B cell (primary cell): ENCODE data around the gene MICAL3. TPM values are rescaled to one million over a fixed set of nuclear protein-coding genes. Genes with fewer than 3 reads are reported as not detected.

Experiments used
- ATAC-seq: fragments of 200-7000 bp; cut with Tn5 transposase; one replicate; pipeline ENCODE4 v1.10.0; 2021; ENCODE audit warnings: low read depth, mild to moderate bottlenecking, moderate number of reproducible peaks, moderate library complexity
- CTCF ChIA-PET: fragments of 350-600 bp; sonication (Branson Sonifier 250); formaldehyde crosslinking; loops from one replicate; lab custom pipeline; 2021; ENCODE audit warnings: antibody characterized with exemption, inconsistent platforms; lab: Charles Lee
- POLR2A ChIA-PET: fragments of 350-600 bp; sonication (Branson Sonifier 250); formaldehyde crosslinking; loops from one replicate; lab custom pipeline; 2021; ENCODE audit warnings: antibody characterized with exemption; lab: Charles Lee
- DNase-seq: peaks from one replicate; pipeline ENCODE4 v3.0.0; 2013
- H2AFZ ChIP-seq: 2 replicates; pipeline ENCODE4 v1.6.1; 2012; ENCODE audit warnings: mild to moderate bottlenecking, low read depth, low read length; ENCODE audit not compliant: insufficient read depth, poor library complexity, severe bottlenecking
- H3K27ac ChIP-seq, 2 donors: 1 replicate in 1 of 2; 2 replicates in 1 of 2; pipeline ENCODE4 v1.5.1; 2012 to 2013; ENCODE audit warnings: low read length in 2 of 2, mild to moderate bottlenecking in 2 of 2, moderate library complexity in 1 of 2
- H3K27me3 ChIP-seq, 4 experiments: fragments of 200-600 bp in 1 of 4; sonication (generic) in 1 of 4; replicated peaks in 1 of 4; 1 replicate in 2 of 4; 2 replicates in 2 of 4; pipeline versions ENCODE4 v1.6.1 to v1.7.0; 2013 to 2016; ENCODE audit warnings: low read length in 3 of 4, mild to moderate bottlenecking in 2 of 4, mixed read lengths in 1 of 4, moderate library complexity in 1 of 4; ENCODE audit not compliant: insufficient read depth in 4 of 4, control insufficient read depth in 3 of 4; ENCODE audit errors: control extremely low read depth in 1 of 4
- H3K36me3 ChIP-seq, 2 experiments: replicated peaks in 1 of 2; 1 replicate in 1 of 2; 2 replicates in 1 of 2; pipeline versions ENCODE4 v1.6.1 to v1.7.1; 2013; ENCODE audit warnings: low read length in 1 of 2; ENCODE audit not compliant: insufficient read depth in 2 of 2, control insufficient read depth in 1 of 2; ENCODE audit errors: control extremely low read depth in 1 of 2, extremely low read depth in 1 of 2
- H3K4me1 ChIP-seq, 2 donors: fragments of 200-600 bp in 1 of 2; sonication (generic) in 1 of 2; 1 replicate in 1 of 2; 2 replicates in 1 of 2; pipeline versions ENCODE4 v1.5.1 to v1.6.1; 2013 to 2017; ENCODE audit warnings: low read length in 2 of 2; ENCODE audit not compliant: control insufficient read depth in 2 of 2, insufficient read depth in 2 of 2
- H3K4me2 ChIP-seq: replicated peaks from 2 replicates; pipeline ENCODE3; 2012; ENCODE audit warnings: mild to moderate bottlenecking, low read depth, low read length; ENCODE audit not compliant: poor library complexity, severe bottlenecking
- H3K4me3 ChIP-seq, 5 experiments: fragments of 200-600 bp in 1 of 5; sonication (generic) in 1 of 5; 1 replicate in 3 of 5; 2 replicates in 2 of 5; pipeline versions ENCODE4 v1.5.1 to v1.7.0; 2011 to 2016; ENCODE audit warnings: low read length in 4 of 5, mild to moderate bottlenecking in 4 of 5, low read depth in 2 of 5, control low read depth in 1 of 5, moderate library complexity in 1 of 5; ENCODE audit not compliant: insufficient read depth in 1 of 5; ENCODE audit errors: control extremely low read depth in 1 of 5, extremely low read depth in 1 of 5
- H3K79me2 ChIP-seq: fragments of 200-600 bp; sonication (generic); one replicate; pipeline ENCODE4 v1.6.0; 2016; ENCODE audit warnings: low read length; ENCODE audit not compliant: control insufficient read depth, insufficient read depth
- H3K9ac ChIP-seq: fragments of 200-600 bp; sonication (generic); 2 replicates; pipeline ENCODE4 v1.6.1; 2017; ENCODE audit warnings: mild to moderate bottlenecking, low read length, moderate library complexity
- H3K9me3 ChIP-seq, 3 donors: one replicate each; pipeline versions ENCODE4 v1.6.1 to v1.7.1; 2013; ENCODE audit warnings: low read length in 2 of 3; ENCODE audit not compliant: control insufficient read depth in 2 of 3, insufficient read depth in 1 of 3; ENCODE audit errors: control extremely low read depth in 1 of 3
- H4K20me1 ChIP-seq: 2 replicates; pipeline ENCODE4 v1.6.0; 2012; ENCODE audit warnings: mild to moderate bottlenecking, low read length; ENCODE audit not compliant: insufficient read depth, control insufficient read depth, poor library complexity, severe bottlenecking
- H3K27ac Mint-ChIP-seq: one replicate; pipeline ENCODE4 v1.8.0; 2021; ENCODE audit warnings: mixed read lengths
- H3K27me3 Mint-ChIP-seq: one replicate; pipeline ENCODE4 v1.8.0; 2021; ENCODE audit warnings: mixed read lengths
- H3K4me1 Mint-ChIP-seq: one replicate; pipeline ENCODE4 v1.8.0; 2021; ENCODE audit warnings: mixed read lengths
- H3K4me3 Mint-ChIP-seq: one replicate; pipeline ENCODE4 v1.8.0; 2021; ENCODE audit warnings: mixed read lengths
- H3K9me3 Mint-ChIP-seq: one replicate; pipeline ENCODE4 v1.8.0; 2022; ENCODE audit warnings: mixed read lengths; ENCODE audit not compliant: insufficient read depth
- EZH2 ChIP-seq: IDR thresholded peaks from 2 replicates; pipeline ENCODE4 v1.6.1; 2012; ENCODE audit warnings: borderline replicate concordance, low read depth, mild to moderate bottlenecking, moderate library complexity, low read length; ENCODE audit not compliant: insufficient read depth, poor library complexity, severe bottlenecking
- WGBS: methylation state at CpG from one replicate; pipeline ENCODE4 v1.1.5; 2013; ENCODE audit warnings: missing lambda C conversion rate; ENCODE audit not compliant: insufficient coverage; 5-methylcytosine and 5-hydroxymethylcytosine counted together
- intact Hi-C: fragments of 100-400 bp; cut with micrococcal nuclease; formaldehyde crosslinking; loops from one replicate; pipeline ENCODE4 v1.10.0; 2022
- polyA plus RNA-seq: library from polyadenylated mRNA; depleted of rRNA; stranded (reverse); fragments of >200 nt; gene quantifications from 2 replicates; pipeline ENCODE4 v1.2.3, GENCODE V29; 2012
- total RNA-seq, 2 donors: library from RNA; stranded (reverse); fragments of 120-200 nt in 1 of 2; gene quantifications; 1 replicate in 1 of 2; 2 replicates in 1 of 2; pipeline versions ENCODE4 v1.2.3 to v1.2.4, GENCODE V29; 2013 to 2022
- TF ChIP-seq, protein P1 (sequence below): fragments of 200-600 bp; IDR thresholded peaks from one replicate; pipeline ENCODE4 v1.8.0; 2022; ENCODE audit warnings: antibody characterized with exemption, mild to moderate bottlenecking

MICAL3 gene
- total and polyA plus RNA-seq, 2 donors (not counting 1 experiment from before 2014, with no cell fraction given): 50.5 to 253 TPM

DNA sequence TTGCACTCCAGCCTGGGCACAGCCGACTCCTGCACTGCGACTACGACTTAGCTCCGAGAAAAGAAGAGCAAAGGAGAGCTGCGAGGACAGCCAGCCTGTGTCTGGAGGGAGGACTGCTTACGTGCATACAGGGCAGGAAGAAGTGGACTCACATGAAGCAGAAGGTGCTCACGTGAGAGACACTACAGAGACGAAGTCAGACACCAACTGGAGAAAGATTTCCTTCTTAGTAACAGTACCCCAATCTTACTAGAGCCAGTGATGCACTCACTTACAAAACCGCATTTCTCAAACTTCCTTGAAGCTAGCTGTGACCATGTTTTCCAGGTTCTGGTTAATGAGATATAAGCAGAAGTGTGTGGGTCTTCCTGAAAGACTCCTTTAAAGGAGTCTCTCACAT is 67.7 kb downstream of the MICAL3 start:
- H3K9ac ChIP-seq: no peak overlapping the region
- no peak overlapping the region for H3K4me2 ChIP-seq
- no peak for ATAC-seq
- H3K4me1 ChIP-seq: peaks cover 4 to 40% of the 10 kb centered on the region in 2 donors
- peaks cover 99% of the 10 kb centered on the region for H3K79me2 ChIP-seq
- H3K9me3 Mint-ChIP-seq: no peaks in the 10 kb centered on the region
- DNase-seq: no peak
- peaks cover 0 to 29% of the 10 kb centered on the region in 2 experiments for H3K36me3 ChIP-seq
- ChIA-PET POLR2A (no interaction called here), CTCF (interaction anchor here (0.8 to 1.8 kb wide), 3 partner anchors 34 to 121 kb away, joined by 3 to 4 read pairs (median 3); partner anchors contain the start of gene PEX26)
- H3K4me1 Mint-ChIP-seq: peaks cover 67% of the 10 kb centered on the region
- intact Hi-C loops: no loop called here
- H3K27me3 ChIP-seq: no peaks in the 10 kb centered on the region
- no peak overlapping the region for H2AFZ ChIP-seq
- peak overlapping the region; percentile 72 for H3K27ac Mint-ChIP-seq
- H3K4me3 ChIP-seq: no peak overlapping the region
- H3K27ac ChIP-seq: no peak overlapping the region
- 78% methylated on average over 8 of the region's 9 CpGs for WGBS
- TF ChIP-seq, protein P1, sequence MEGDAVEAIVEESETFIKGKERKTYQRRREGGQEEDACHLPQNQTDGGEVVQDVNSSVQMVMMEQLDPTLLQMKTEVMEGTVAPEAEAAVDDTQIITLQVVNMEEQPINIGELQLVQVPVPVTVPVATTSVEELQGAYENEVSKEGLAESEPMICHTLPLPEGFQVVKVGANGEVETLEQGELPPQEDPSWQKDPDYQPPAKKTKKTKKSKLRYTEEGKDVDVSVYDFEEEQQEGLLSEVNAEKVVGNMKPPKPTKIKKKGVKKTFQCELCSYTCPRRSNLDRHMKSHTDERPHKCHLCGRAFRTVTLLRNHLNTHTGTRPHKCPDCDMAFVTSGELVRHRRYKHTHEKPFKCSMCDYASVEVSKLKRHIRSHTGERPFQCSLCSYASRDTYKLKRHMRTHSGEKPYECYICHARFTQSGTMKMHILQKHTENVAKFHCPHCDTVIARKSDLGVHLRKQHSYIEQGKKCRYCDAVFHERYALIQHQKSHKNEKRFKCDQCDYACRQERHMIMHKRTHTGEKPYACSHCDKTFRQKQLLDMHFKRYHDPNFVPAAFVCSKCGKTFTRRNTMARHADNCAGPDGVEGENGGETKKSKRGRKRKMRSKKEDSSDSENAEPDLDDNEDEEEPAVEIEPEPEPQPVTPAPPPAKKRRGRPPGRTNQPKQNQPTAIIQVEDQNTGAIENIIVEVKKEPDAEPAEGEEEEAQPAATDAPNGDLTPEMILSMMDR: no peak
- no peak for TF ChIP-seq EZH2
- H3K9me3 ChIP-seq: no peaks in the 10 kb centered on the region
- H4K20me1 ChIP-seq: peaks cover 95% of the 10 kb centered on the region
- H3K27me3 Mint-ChIP-seq: no peaks in the 10 kb centered on the region
- peak overlapping the region; percentile 16 for H3K4me3 Mint-ChIP-seq

DNA sequence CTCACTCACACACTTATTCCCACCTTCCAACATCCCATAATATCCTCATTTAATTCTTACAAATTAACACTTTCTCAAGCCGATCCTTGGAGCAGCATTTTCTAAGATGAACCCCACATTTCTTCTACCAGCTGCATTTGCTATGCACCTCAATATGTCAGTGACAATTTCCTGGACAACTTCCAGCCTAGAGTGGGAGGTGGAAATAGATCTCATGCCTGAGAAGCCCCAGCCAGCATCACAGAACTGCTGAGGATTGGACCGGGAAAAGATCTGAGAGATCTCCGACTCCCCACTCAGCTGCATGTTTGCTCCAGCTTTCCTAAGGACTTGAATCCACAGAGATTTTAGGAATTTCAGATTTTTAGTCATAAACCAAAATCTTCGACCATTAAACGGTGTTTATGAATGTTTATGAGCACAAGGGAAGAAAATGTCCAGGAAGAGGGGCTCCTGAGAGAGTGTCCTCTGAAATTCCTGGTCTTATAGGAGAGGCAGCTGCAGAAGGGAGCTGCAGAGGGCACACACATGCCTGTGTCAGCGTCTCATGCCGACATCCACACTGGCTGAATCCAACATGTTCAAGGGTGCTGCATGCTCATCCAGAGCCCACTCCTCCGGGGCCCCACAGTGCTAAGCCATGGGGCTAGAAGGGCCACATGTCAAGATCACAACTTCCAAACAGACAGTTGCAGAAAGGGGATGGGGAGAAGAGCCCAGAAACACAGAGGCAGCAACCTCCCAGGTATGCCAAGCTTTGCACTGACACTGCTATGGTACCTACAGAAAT is 68.6 kb downstream of the MICAL3 start:
- Histone ChIP-seq H3K36me3 (peaks cover 0 to 24% of the 10 kb centered on the region in 2 experiments), H3K4me1 (peaks cover 9 to 40% of the 10 kb centered on the region in 2 donors), H3K27me3 (no peaks in the 10 kb centered on the region), H3K9me3 (no peaks in the 10 kb centered on the region), H3K9ac (no peak overlapping the region), H3K27ac (no peak overlapping the region), H3K4me3 (no peak overlapping the region), H3K79me2 (peaks cover 99% of the 10 kb centered on the region), H2AFZ (no peak overlapping the region), H4K20me1 (peaks cover 95% of the 10 kb centered on the region), H3K4me2 (peak overlapping the region; percentile 13)
- Mint-ChIP-seq H3K27me3 (no peaks in the 10 kb centered on the region), H3K27ac (no peak overlapping the region), H3K9me3 (no peaks in the 10 kb centered on the region), H3K4me3 (no peak overlapping the region), H3K4me1 (peaks cover 70% of the 10 kb centered on the region)
- TF ChIP-seq, protein P1: no peak
- no peak for TF ChIP-seq EZH2
- WGBS: 97% methylated on average over 7 of the region's 8 CpGs
- DNase-seq (no peak), ATAC-seq (no peak)
- ChIA-PET POLR2A (no interaction called here), CTCF (interaction anchor here (0.6 to 1.8 kb wide), 2 partner anchors 19 to 122 kb away, joined by 3 to 5 read pairs; partner anchors contain the start of gene PEX26)
- intact Hi-C loops: no loop called here
